BJ (cell line): ENCODE results near the gene ACO1. TPM values are rescaled to one million over a fixed set of nuclear protein-coding genes. Genes with fewer than 3 reads are reported as not detected.

ENCODE experiments used
- CTCF ChIA-PET: fragments of 350-600 bp; formaldehyde crosslinking; extraction: SDS; loops from one replicate; lab custom pipeline; 2021; ENCODE audit warnings: antibody characterized with exemption, inconsistent platforms; lab: Yijun Ruan, JAX
- POLR2A ChIA-PET: fragments of 300-600 bp; sonication (Branson Sonifier 250); formaldehyde crosslinking; extraction: SDS; loops from one replicate; lab custom pipeline; 2021; ENCODE audit warnings: antibody characterized with exemption; lab: Charles Lee
- DNase-seq: peaks from one replicate; pipeline ENCODE4 v3.0.0-alpha.2; 2011; ENCODE audit warnings: low read depth
- H3K27me3 ChIP-seq: 2 replicates; pipeline ENCODE4 v1.6.0; 2011; ENCODE audit warnings: low read length; ENCODE audit not compliant: control insufficient read depth, insufficient read depth
- H3K36me3 ChIP-seq: 2 replicates; pipeline ENCODE4 v1.5.1; 2011; ENCODE audit warnings: low read length; ENCODE audit not compliant: control insufficient read depth, insufficient read depth
- H3K4me3 ChIP-seq: 2 replicates; pipeline ENCODE4 v1.5.1; 2011; ENCODE audit warnings: low read depth, mild to moderate bottlenecking, control low read depth, low read length
- polyA plus RNA-seq: library from polyadenylated mRNA; depleted of rRNA; stranded (reverse); fragments of >200 nt; gene quantifications from 2 replicates; pipeline ENCODE4 v1.2.3, GENCODE V29; 2011; rRNA removed
- TF ChIP-seq, protein P1 (sequence below): IDR thresholded peaks from 2 replicates; pipeline ENCODE4 v1.5.1; 2011; ENCODE audit warnings: low read depth, mild to moderate bottlenecking, control low read depth, inconsistent platforms, low read length, moderate library complexity; ENCODE audit not compliant: insufficient read depth

ACO1 gene
- polyA plus RNA-seq, 1 experiment = 93.8 TPM

DNA sequence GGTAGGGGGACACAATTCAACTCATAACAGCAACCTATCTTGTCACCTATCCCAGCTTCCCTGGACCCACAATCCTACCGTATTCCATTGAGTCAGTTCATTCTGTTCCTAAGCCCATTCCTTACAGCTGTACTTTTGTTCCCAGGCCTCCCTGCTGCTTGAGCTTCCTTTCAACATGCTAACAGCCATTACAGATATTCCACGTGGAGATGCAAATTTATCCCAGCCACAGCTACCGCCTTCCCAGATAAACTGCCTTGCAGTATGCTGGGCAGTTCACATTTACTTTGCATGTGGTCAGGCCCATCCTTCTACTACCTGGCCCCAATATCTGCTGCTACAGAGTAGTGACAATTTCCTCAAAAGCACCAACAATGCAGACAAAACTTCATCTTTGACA lies 118.6 kb downstream of the ACO1 start:
- CTCF ChIA-PET = interaction anchor here (1.2 to 2.3 kb wide), 2 partner anchors 22 to 124 kb away, joined by 3 to 7 read pairs; no protein-coding TSS in a partner anchor
- DNase-seq = no peak
- TF ChIP-seq, protein P1, sequence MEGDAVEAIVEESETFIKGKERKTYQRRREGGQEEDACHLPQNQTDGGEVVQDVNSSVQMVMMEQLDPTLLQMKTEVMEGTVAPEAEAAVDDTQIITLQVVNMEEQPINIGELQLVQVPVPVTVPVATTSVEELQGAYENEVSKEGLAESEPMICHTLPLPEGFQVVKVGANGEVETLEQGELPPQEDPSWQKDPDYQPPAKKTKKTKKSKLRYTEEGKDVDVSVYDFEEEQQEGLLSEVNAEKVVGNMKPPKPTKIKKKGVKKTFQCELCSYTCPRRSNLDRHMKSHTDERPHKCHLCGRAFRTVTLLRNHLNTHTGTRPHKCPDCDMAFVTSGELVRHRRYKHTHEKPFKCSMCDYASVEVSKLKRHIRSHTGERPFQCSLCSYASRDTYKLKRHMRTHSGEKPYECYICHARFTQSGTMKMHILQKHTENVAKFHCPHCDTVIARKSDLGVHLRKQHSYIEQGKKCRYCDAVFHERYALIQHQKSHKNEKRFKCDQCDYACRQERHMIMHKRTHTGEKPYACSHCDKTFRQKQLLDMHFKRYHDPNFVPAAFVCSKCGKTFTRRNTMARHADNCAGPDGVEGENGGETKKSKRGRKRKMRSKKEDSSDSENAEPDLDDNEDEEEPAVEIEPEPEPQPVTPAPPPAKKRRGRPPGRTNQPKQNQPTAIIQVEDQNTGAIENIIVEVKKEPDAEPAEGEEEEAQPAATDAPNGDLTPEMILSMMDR = no peak
- H3K4me3 ChIP-seq = no peak overlapping the region
- H3K27me3 ChIP-seq = no peaks in the 10 kb centered on the region
- H3K36me3 ChIP-seq = peaks cover under 1% of the 10 kb centered on the region; the same call in 1 of the 2 replicates
- POLR2A ChIA-PET = no interaction called here

Other genes starting within 250 kb of the ACO1 start
- gene RIGI, start 141.6 kb downstream of the ACO1 start, polyA plus RNA-seq = 2.4 and 5.1 TPM in 2 replicates
- gene SMIM27, start 167.7 kb downstream of the ACO1 start, polyA plus RNA-seq = 7.6 and 9.2 TPM in 2 replicates
- gene TOPORS, start 167.9 kb downstream of the ACO1 start, polyA plus RNA-seq = 5.4 and 12.4 TPM in 2 replicates
- 63.8 and 72.5 TPM in 2 replicates for gene NDUFB6, start 188.5 kb downstream of the ACO1 start, polyA plus RNA-seq